Retina (tissue), 1 donor: Measurements from ENCODE around the gene SETD2.
"Not testable (repeated sequence)": the region's sequence is repeated elsewhere in the genome, so short reads cannot be mapped to it uniquely, and the experiment has no call there.

Source experiments
- DNase-seq: peaks from one replicate; pipeline ENCODE4 v3.0.0-alpha.2; 2016

The SETD2 gene

GRCh38 chr3:47164007-47164881 lies at the start of gene SETD2:
TSS of gene SETD2 (minus strand) at chr3:47164113. CDS start at chr3:47163924, 189 bp downstream.
- DNase-seq = peak; percentile 96

- DNase-seq = no peak
These were observed 47.0 kb upstream of the SETD2 start for GRCh38 chr3:47210863-47211405.

- not testable (repeated sequence) for DNase-seq
These were observed 42.1 kb upstream of the SETD2 start for GRCh38 chr3:47206022-47206421.

- DNase-seq = no peak
These were observed 41.0 kb upstream of the SETD2 start for GRCh38 chr3:47204875-47205274.

GRCh38 chr3:47202542-47202941 lies 38.6 kb upstream of the SETD2 start:
- DNase-seq = no peak

- DNase-seq = no peak
These were observed 33.4 kb upstream of the SETD2 start for GRCh38 chr3:47197287-47197686.

- no peak for DNase-seq
These were observed 31.1 kb upstream of the SETD2 start for GRCh38 chr3:47194994-47195393.

- DNase-seq = no peak
These were observed 30.3 kb upstream of the SETD2 start for GRCh38 chr3:47193871-47194859.

GRCh38 chr3:47186285-47186684 lies 22.4 kb upstream of the SETD2 start:
- DNase-seq = no peak

- DNase-seq = not testable (repeated sequence)
These were observed 17.8 kb upstream of the SETD2 start for GRCh38 chr3:47181685-47182084.

- DNase-seq = not testable (repeated sequence)
These were observed 16.1 kb upstream of the SETD2 start for GRCh38 chr3:47180011-47180410.

- DNase-seq = no peak
These were observed 12.7 kb upstream of the SETD2 start for GRCh38 chr3:47176582-47176981.

- DNase-seq = peak; percentile 82
These were observed 525 bp downstream of the SETD2 start for GRCh38 chr3:47163169-47164006.

GRCh38 chr3:47162697-47163168 lies 1.2 kb downstream of the SETD2 start:
- DNase-seq = no peak

GRCh38 chr3:47161983-47162696 lies 1.8 kb downstream of the SETD2 start:
- no peak for DNase-seq

GRCh38 chr3:47159820-47160219 lies 4.1 kb downstream of the SETD2 start:
- DNase-seq = no peak

- no peak for DNase-seq
These were observed 5.7 kb downstream of the SETD2 start for GRCh38 chr3:47158208-47158607.

- no peak for DNase-seq
These were observed 7.5 kb downstream of the SETD2 start for GRCh38 chr3:47156396-47156795.

GRCh38 chr3:47152578-47152977 lies 11.3 kb downstream of the SETD2 start:
- no peak for DNase-seq

GRCh38 chr3:47151836-47152235 lies 12.1 kb downstream of the SETD2 start:
- no peak for DNase-seq

GRCh38 chr3:47149339-47149933 lies 14.5 kb downstream of the SETD2 start:
- DNase-seq = no peak
